Measurements from ENCODE around the gene RND2.

DNA sequence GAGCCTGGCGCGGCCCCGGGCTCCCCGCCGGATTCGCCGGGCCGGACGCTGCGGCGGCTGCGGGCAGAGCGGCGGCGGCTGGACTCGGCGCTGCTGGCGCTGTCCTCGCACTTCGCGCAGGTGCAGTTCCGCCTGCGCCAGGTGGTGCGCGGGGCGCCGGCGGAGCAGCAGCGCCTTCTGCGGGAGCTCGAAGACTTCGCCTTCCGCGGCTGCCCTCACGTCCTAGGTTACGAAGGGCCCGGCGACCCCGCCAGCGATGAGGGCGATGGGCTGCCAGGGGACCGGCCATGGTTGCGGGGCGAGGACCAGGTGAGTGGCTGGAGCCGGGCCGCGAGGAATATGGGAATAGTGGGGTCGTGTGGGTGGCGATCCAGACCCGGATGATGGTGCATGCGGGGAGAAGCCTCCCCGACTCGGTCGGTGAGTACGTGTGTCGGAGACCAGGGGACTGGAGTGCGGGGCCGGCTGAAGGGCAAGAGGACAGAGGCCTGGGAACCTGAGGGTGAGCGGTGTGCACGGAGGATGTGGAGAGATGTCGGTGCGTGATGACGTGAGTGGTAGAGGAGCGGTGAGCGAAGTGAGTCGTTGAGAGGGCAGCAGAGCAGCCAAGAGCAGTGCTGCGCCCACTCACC, 44.1 kb upstream of the RND2 start:
- TF ChIP-seq, protein P1, sequence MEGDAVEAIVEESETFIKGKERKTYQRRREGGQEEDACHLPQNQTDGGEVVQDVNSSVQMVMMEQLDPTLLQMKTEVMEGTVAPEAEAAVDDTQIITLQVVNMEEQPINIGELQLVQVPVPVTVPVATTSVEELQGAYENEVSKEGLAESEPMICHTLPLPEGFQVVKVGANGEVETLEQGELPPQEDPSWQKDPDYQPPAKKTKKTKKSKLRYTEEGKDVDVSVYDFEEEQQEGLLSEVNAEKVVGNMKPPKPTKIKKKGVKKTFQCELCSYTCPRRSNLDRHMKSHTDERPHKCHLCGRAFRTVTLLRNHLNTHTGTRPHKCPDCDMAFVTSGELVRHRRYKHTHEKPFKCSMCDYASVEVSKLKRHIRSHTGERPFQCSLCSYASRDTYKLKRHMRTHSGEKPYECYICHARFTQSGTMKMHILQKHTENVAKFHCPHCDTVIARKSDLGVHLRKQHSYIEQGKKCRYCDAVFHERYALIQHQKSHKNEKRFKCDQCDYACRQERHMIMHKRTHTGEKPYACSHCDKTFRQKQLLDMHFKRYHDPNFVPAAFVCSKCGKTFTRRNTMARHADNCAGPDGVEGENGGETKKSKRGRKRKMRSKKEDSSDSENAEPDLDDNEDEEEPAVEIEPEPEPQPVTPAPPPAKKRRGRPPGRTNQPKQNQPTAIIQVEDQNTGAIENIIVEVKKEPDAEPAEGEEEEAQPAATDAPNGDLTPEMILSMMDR (IDR thresholded peaks at IDR 0.05; ENCODE audit: borderline replicate concordance, extremely low read depth, low read length, poor library complexity, severe bottlenecking): peak; percentile 54
- TF ChIP-seq EZH2 (IDR thresholded peaks at IDR 0.05; ENCODE audit: borderline replicate concordance, low read depth, low read length, severe bottlenecking): no peak

Measured in DND-41 (cell line).